Measurements from ENCODE around the gene NOTCH2. TPM values are rescaled to one million over a fixed set of nuclear protein-coding genes. Genes with fewer than 3 reads are reported as not detected.

The NOTCH2 gene
- total RNA-seq, 1 experiment from 2014 or later = 53.7 TPM

DNA sequence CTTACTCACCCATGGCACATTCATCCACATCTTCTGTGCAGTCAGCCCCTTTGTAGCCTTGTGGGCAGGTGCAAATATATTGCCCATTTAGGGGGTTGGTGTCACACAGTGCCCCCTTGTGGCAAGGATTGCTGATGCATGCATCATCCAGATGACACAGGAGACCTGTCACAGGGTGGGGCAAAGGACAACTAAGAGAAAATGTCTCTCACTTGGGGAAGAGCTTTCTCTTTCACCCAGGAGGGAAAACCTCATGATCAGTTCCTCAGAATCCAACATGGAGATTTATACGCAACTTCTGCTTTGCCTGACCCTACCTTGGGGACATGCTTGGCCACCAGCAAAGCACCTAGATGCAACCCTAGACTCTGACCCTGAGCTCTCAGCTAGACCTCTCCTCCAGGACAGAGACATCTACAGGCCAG lies 101.4 kb downstream of the NOTCH2 start:
- Histone ChIP-seq H2BK120ac (ENCODE audit: low read depth, low read length, poor library complexity, severe bottlenecking) (no peak overlapping the region), H4K91ac (ENCODE audit: insufficient read length, low read depth, low read length) (no peak overlapping the region), H2BK5ac (ENCODE audit: insufficient read length, low read length) (no peak overlapping the region), H3K23me2 (ENCODE audit: insufficient read length, low read depth, low read length, poor library complexity, severe bottlenecking) (no peaks in the 10 kb centered on the region), H4K8ac (replicated peaks; ENCODE audit: insufficient read length, low read depth, low read length) (no peak overlapping the region), H3T11ph (ENCODE audit: low read length) (no peak overlapping the region), H3K56ac (ENCODE audit: insufficient read length, low read depth, low read length) (no peak overlapping the region), H3K9ac (ENCODE audit: extremely low read depth, insufficient read length, low read length) (no peak overlapping the region), H3K27me3 (ENCODE audit: insufficient read depth, low read length) (no peaks in the 10 kb centered on the region), H3K18ac (ENCODE audit: insufficient read length, low read depth, low read length) (no peak overlapping the region), H2BK15ac (ENCODE audit: low read depth, low read length) (no peak overlapping the region), H2AFZ (ENCODE audit: low read length) (no peak overlapping the region), H3K27ac (ENCODE audit: insufficient read length, low read depth, low read length) (no peak overlapping the region), H3K4me2 (ENCODE audit: insufficient read depth, insufficient read length, low read length) (no peak overlapping the region), H2AK5ac (ENCODE audit: insufficient read length, low read length) (no peak overlapping the region), H3K79me1 (ENCODE audit: insufficient read depth, low read depth, low read length, poor library complexity, severe bottlenecking) (no peaks in the 10 kb centered on the region), H3K9me3 (ENCODE audit: control insufficient read depth, low read depth, low read length) (no peaks in the 10 kb centered on the region), H3K4ac (ENCODE audit: low read depth, low read length) (no peak overlapping the region), H4K20me1 (ENCODE audit: control insufficient read depth, insufficient read depth, insufficient read length) (peaks cover 2% of the 10 kb centered on the region), H3K14ac (ENCODE audit: insufficient read depth, low read length) (no peak overlapping the region), H4K5ac (ENCODE audit: insufficient read length, low read depth, low read length) (no peak overlapping the region), H2BK20ac (ENCODE audit: low read depth, low read length, poor library complexity, severe bottlenecking) (no peak overlapping the region), H3K23ac (ENCODE audit: insufficient read length, low read depth, low read length) (no peak overlapping the region), H3K4me1 (ENCODE audit: insufficient read depth, low read length) (no peaks in the 10 kb centered on the region), H2BK12ac (ENCODE audit: insufficient read length, low read depth, low read length) (no peak overlapping the region), H3K79me2 (ENCODE audit: insufficient read depth, low read length) (no peaks in the 10 kb centered on the region)
- H3K4me3 Mint-ChIP-seq = no peak overlapping the region
- H3K9me3 Mint-ChIP-seq = no peaks in the 10 kb centered on the region
- WGBS (ENCODE audit: extremely low coverage, insufficient read length, low lambda C conversion rate) = no CpG with 5 or more reads among the region's 1 CpG
- no peaks in the 10 kb centered on the region for H3K4me1 Mint-ChIP-seq
- TF ChIP-seq, protein P1, sequence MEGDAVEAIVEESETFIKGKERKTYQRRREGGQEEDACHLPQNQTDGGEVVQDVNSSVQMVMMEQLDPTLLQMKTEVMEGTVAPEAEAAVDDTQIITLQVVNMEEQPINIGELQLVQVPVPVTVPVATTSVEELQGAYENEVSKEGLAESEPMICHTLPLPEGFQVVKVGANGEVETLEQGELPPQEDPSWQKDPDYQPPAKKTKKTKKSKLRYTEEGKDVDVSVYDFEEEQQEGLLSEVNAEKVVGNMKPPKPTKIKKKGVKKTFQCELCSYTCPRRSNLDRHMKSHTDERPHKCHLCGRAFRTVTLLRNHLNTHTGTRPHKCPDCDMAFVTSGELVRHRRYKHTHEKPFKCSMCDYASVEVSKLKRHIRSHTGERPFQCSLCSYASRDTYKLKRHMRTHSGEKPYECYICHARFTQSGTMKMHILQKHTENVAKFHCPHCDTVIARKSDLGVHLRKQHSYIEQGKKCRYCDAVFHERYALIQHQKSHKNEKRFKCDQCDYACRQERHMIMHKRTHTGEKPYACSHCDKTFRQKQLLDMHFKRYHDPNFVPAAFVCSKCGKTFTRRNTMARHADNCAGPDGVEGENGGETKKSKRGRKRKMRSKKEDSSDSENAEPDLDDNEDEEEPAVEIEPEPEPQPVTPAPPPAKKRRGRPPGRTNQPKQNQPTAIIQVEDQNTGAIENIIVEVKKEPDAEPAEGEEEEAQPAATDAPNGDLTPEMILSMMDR (conservative IDR thresholded peaks at IDR 0.05) = peak; percentile 91
- no peaks in the 10 kb centered on the region for H3K27me3 Mint-ChIP-seq (ENCODE audit: low read depth)
- peak; percentile 74 for DNase-seq
- H3K27ac Mint-ChIP-seq = peak overlapping the region in 1 of 3 experiments; percentile 83; a peak in 2 of 7 replicates
- peaks cover 3 to 24% (median 3%) of the 10 kb centered on the region in 3 experiments; a peak in 4 of 7 replicates for H3K36me3 Mint-ChIP-seq (ENCODE audit: insufficient read depth in 1 of 3, low read depth in 3 of 3)
